Neural cell (in vitro differentiated cells): ENCODE measurements around the gene AFF2.

Experiments used
- CTCF ChIP-seq: fragments of 450-650 bp; IDR thresholded peaks from 2 replicates; pipeline ENCODE4 v1.5.1; 2014; ENCODE audit warnings: antibody characterized with exemption, mild to moderate bottlenecking, moderate library complexity; ENCODE audit not compliant: poor library complexity, severe bottlenecking
- EP300 ChIP-seq: fragments of 450-650 bp; conservative IDR thresholded peaks from 2 replicates; pipeline ENCODE4 v1.6.1; 2014; ENCODE audit warnings: antibody characterized with exemption, mild to moderate bottlenecking, moderate library complexity; ENCODE audit not compliant: poor library complexity, severe bottlenecking
- MXI1 ChIP-seq: fragments of 450-650 bp; conservative IDR thresholded peaks from 2 replicates; pipeline ENCODE4 v1.6.1; 2014; ENCODE audit warnings: antibody characterized with exemption, mild to moderate bottlenecking; ENCODE audit not compliant: poor library complexity, severe bottlenecking
- RAD21 ChIP-seq: fragments of 450-650 bp; conservative IDR thresholded peaks from 2 replicates; pipeline ENCODE4 v1.6.1; 2014; ENCODE audit warnings: antibody characterized with exemption, mild to moderate bottlenecking, moderate library complexity
- SMC3 ChIP-seq: fragments of 450-650 bp; conservative IDR thresholded peaks from 2 replicates; pipeline ENCODE4 v1.6.1; 2014; ENCODE audit warnings: antibody characterized with exemption, mild to moderate bottlenecking, moderate library complexity; ENCODE audit not compliant: poor library complexity

GRCh38 chrX:148555571-148556243 lies 55.3 kb downstream of the AFF2 start:
- TF ChIP-seq CTCF (no peak), MXI1 (no peak), SMC3 (no peak), RAD21 (no peak), EP300 (no peak)
